GM18909 (cell line): Measurements from ENCODE around the gene ANKRD13C.

Source experiments
- ATAC-seq: cut with Tn5 transposase; IDR thresholded peaks from one replicate; pipeline ENCODE4 v1.9.1; 2021; ENCODE audit warnings: mild to moderate bottlenecking; ENCODE audit not compliant: unreplicated experiment, poor library complexity

ANKRD13C gene

DNA sequence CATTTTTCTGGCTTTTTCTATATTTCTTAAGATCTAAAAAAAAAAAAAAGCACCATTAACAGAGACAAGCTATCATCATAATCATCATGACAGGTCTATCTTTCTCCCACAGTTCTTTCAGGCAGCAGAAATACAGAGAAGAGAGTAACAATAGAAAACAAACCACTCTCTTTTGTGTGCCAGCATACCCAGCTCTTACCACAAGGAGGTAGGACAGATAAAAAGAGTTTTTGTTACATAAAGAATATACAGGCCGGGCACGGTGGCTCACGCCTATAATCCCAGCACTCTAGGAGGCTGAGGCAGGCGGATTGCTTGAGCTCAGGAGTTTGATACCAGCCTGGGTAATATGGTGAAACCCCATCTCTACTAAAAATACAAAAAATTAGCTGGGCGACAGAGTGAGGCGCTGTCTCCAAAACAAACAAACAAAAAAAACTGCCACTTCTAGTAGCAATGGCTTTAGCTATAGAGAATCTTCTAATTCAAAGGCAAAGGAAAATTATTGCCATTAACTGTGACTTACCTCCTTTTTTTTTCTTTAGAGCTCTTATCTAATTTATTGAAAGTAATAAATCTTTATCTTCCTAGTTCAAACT lies 39.7 kb downstream of the ANKRD13C start:
- no peak for ATAC-seq

GRCh38 chr1:70311369-70311768 lies 43.2 kb downstream of the ANKRD13C start:
- ATAC-seq = no peak

DNA sequence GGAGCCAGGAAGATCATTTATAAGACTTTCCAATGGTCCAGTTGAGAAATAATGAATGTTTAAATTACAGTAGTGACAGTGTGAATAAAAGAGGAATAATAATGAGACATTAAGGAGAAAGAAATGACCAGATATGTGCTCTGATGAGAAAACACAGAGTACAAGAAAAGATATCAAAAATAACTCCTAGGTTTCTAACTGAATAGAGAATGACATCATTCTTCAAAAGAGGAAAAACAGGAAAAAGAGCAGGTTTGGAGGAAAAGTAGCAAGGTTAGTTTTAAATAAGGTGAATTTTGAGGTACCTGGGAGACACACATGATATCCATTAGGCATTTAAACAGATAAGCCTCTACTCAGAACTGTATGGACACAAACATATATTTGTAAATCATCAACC lies 55.0 kb downstream of the ANKRD13C start:
- no peak for ATAC-seq

GRCh38 chr1:70295749-70296148 lies 58.8 kb downstream of the ANKRD13C start:
- no peak for ATAC-seq

GRCh38 chr1:70293186-70293843 lies 61.2 kb downstream of the ANKRD13C start:
- ATAC-seq = no peak

- no peak for ATAC-seq
These were observed 64.3 kb downstream of the ANKRD13C start for GRCh38 chr1:70290218-70290617.

GRCh38 chr1:70288166-70288565 lies 66.4 kb downstream of the ANKRD13C start:
- no peak for ATAC-seq

DNA sequence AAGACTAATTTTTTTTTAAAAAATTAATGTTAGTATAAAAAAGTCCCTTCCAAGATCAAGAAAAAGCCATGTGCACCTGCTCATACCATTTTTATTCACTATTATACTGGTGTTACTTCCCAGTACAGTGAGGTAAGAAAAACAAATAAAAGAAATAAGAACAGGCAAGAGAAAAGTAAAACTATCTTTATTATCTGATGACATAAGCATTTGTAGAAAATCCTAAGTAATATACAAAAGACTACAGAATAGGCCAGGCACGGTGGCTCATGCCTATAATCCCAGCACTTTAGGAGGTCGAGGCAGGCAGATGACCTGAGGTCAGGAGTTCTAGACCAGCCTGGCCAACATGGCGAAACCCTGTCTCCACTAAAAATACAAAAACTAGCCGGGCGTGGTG lies 68.1 kb downstream of the ANKRD13C start:
- ATAC-seq = no peak

DNA sequence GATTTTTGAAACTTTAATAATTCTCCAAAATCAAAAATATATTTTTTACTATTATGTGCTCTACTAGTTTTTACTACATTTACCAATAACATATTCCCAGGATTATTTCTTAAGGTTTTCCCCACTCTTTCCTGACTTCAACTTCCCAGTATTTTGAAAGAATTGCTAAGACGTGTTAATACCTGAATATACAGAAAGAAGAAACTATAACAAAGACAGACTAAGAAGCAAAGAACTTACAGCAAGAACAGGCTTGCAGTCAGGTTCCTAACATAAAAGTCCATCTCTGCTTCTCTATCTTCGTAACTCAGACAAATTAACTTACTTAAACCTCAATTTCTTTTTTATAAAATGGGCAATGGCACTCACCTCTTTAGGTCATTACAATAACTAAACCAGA lies 70.2 kb downstream of the ANKRD13C start:
- ATAC-seq = no peak

- no peak for ATAC-seq
These were observed 75.8 kb downstream of the ANKRD13C start for GRCh38 chr1:70278710-70279109.

GRCh38 chr1:70277875-70278274 lies 76.6 kb downstream of the ANKRD13C start:
- no peak for ATAC-seq

GRCh38 chr1:70265946-70266345 lies 88.6 kb downstream of the ANKRD13C start:
- no peak for ATAC-seq

DNA sequence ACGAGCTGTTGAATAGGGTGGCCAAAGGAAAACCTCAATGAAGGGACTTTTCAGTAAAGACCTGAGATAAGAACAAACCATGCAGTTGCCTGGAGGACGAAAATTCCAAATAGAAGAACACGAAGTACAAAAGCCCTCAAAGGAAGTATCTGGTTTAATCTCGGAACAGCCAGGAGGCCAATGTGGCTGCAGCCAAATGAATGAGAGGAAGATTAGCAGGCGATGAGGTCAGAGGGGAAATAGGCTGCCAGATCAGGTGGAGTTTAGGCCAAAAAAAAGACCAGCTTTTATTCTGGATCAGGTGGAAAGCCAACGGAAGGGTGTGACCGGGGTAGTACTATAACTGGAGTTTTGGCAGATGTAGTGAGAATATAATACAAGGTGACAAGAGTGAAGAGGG lies 89.7 kb downstream of the ANKRD13C start:
- ATAC-seq = no peak

GRCh38 chr1:70256664-70257063 lies 97.9 kb downstream of the ANKRD13C start:
- no peak for ATAC-seq

GRCh38 chr1:70248729-70249128 lies 105.8 kb downstream of the ANKRD13C start:
- no peak for ATAC-seq

GRCh38 chr1:70247768-70248167 lies 106.8 kb downstream of the ANKRD13C start:
- ATAC-seq = no peak

- ATAC-seq = no peak
These were observed 107.4 kb downstream of the ANKRD13C start for GRCh38 chr1:70247122-70247521.

DNA sequence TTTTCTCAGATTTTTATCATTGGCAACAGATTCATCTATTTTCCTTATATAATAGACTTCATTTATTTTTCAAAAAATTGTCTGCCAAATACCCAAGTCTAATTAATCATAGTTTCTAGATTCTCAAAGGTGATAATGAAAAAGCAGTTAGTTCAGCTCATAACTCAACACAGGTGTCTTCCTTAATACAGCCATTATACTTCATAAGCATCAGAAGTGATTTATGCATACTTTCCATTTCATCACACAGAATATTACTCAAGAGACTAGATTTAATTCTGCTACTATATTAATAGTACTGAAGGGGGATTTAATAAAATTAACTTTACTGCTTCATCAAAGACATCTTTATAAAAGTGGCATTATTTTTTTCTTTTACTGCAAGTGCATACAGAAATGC lies 114.6 kb downstream of the ANKRD13C start:
- no peak for ATAC-seq

GRCh38 chr1:70234733-70235132 lies 119.8 kb downstream of the ANKRD13C start:
- no peak for ATAC-seq

DNA sequence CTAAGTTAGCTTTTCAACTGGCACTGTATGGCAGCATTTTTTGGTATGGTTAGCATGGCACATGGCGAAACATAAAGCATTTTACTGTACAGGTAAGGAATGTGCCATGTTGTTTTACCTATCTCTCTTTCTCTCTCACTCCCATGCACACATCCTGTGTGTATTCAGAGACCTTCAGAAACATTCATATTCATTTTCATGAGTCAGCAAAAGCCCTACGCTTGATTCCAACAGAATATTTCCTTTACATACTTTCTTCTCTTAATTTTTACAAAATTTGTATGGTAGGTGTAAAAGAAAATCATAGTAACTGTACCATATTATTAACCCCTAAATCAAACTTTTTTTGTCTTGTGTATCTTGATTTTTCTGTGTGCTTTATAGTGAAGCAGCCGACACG lies 123.0 kb downstream of the ANKRD13C start:
- no peak for ATAC-seq

GRCh38 chr1:70228670-70229069 lies 125.9 kb downstream of the ANKRD13C start:
- ATAC-seq = no peak

GRCh38 chr1:70227439-70227838 lies 127.1 kb downstream of the ANKRD13C start:
- ATAC-seq = peak; percentile 52
